Stimulated activated CD8-positive, alpha-beta memory T cell treated with anti-CD3 and anti-CD28 coated beads, Interleukin-7, amount 100 ng/mL, for 48 hours (primary cell): Measurements from ENCODE around the gene EIF3A.
"Not testable (repeated sequence)": the region's sequence is repeated elsewhere in the genome, so short reads cannot be mapped to it uniquely, and the experiment has no call there.

Experiments
- DNase-seq, 2 donors: peaks; one replicate each; pipeline ENCODE4 v3.0.0-alpha.2; 2020; ENCODE audit warnings: low read depth in 1 of 2; ENCODE audit errors: extremely low read depth in 1 of 2

Gene EIF3A

GRCh38 chr10:119080521-119081259 lies at the start of gene EIF3A:
Gene EIF3A (minus strand): TSS chr10:119080817. CDS start chr10:119080676, 141 bp downstream.
- DNase-seq: peak; percentile 83 to 90

- DNase-seq: no peak
Observed at GRCh38 chr10:119129721-119130120, 49.1 kb upstream of the EIF3A start.

- no peak for DNase-seq
Observed at GRCh38 chr10:119125942-119126341, 45.3 kb upstream of the EIF3A start.

- no peak for DNase-seq
Observed at GRCh38 chr10:119120875-119121274, 40.3 kb upstream of the EIF3A start.

GRCh38 chr10:119120413-119120867 lies 39.8 kb upstream of the EIF3A start:
- no peak for DNase-seq

GRCh38 chr10:119119400-119119799 lies 38.8 kb upstream of the EIF3A start:
- DNase-seq: no peak

GRCh38 chr10:119118231-119118630 lies 37.6 kb upstream of the EIF3A start:
- DNase-seq: no peak

GRCh38 chr10:119116326-119116951 lies 35.8 kb upstream of the EIF3A start:
- DNase-seq: no peak

GRCh38 chr10:119115926-119116325 lies 35.3 kb upstream of the EIF3A start:
- DNase-seq: no peak

- no peak for DNase-seq
Observed at GRCh38 chr10:119113751-119114732, 33.4 kb upstream of the EIF3A start.

GRCh38 chr10:119112056-119112455 lies 31.4 kb upstream of the EIF3A start:
- DNase-seq: no peak

GRCh38 chr10:119107771-119108170 lies 27.2 kb upstream of the EIF3A start:
- DNase-seq: not testable (repeated sequence)

GRCh38 chr10:119107106-119107505 lies 26.5 kb upstream of the EIF3A start:
- DNase-seq: not testable (repeated sequence)

- DNase-seq: not testable (repeated sequence)
Observed at GRCh38 chr10:119105899-119106298, 25.3 kb upstream of the EIF3A start.

- no peak for DNase-seq
Observed at GRCh38 chr10:119105155-119105554, 24.5 kb upstream of the EIF3A start.

GRCh38 chr10:119104654-119105015 lies 24.0 kb upstream of the EIF3A start:
- DNase-seq: no peak

GRCh38 chr10:119103903-119104653 lies 23.5 kb upstream of the EIF3A start, which contains the start of gene DENND10:
Gene DENND10 (plus strand): TSS chr10:119104113. CDS start chr10:119104143, 30 bp downstream.
- DNase-seq: peak; percentile 49 to 59

- DNase-seq: no peak
Observed at GRCh38 chr10:119103241-119103902, 22.8 kb upstream of the EIF3A start.

- no peak for DNase-seq
Observed at GRCh38 chr10:119101366-119102098, 20.9 kb upstream of the EIF3A start.
